Measurements from ENCODE around the gene PRKAG2. TPM values are rescaled to one million over a fixed set of nuclear protein-coding genes. Genes with fewer than 3 reads are reported as not detected.
A peak's percentile ranks its signal among the peaks of the same experiment; 100 is the strongest.

Gene PRKAG2
- total RNA-seq, 1 experiment from 2014 or later, result 73.9 TPM

DNA sequence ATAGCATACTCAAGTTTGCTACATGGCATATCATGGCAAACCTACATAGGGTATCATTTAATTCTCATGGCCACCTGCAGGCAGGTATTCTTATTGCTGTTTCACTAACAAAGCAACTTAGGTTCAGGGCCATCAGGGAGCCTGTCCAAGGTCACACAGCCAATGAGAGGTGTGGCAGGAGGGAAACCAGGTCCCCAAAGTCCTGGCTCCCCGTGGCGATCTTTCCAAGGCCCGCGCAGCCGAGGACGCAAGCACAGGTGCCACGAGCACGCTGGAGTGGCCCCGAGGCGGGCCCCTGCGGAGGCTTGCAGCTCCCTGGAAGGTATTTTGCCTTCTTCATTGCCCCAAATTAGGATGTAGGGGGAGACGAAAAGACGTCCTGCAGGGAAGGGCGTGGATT, 20.8 kb downstream of the PRKAG2 start:
- Mint-ChIP-seq H3K4me1 (ENCODE audit: insufficient read depth, unreplicated experiment) (peaks cover 1% of the 10 kb centered on the region), H3K27ac (ENCODE audit: low read depth, unreplicated experiment) (no peak overlapping the region)
- CTCF ChIA-PET, result interaction anchor here (1.5 kb wide), 1 partner anchor 9 kb away, joined by 4 read pairs; no protein-coding TSS in a partner anchor

GRCh38 chr7:151854720-151855071, 22.2 kb downstream of the PRKAG2 start:
- ChIA-PET POLR2A (no interaction called here), CTCF (interaction anchor here (0.5 to 2.1 kb wide), 2 partner anchors 72 to 78 kb away, joined by 3 to 9 read pairs; no protein-coding TSS in a partner anchor)
- Mint-ChIP-seq H3K4me3 (ENCODE audit: unreplicated experiment) (no peak overlapping the region), H3K36me3 (ENCODE audit: insufficient read depth, unreplicated experiment) (peaks cover 4% of the 10 kb centered on the region), H3K4me1 (ENCODE audit: insufficient read depth, unreplicated experiment) (peaks cover 6% of the 10 kb centered on the region), H3K27me3 (ENCODE audit: insufficient read depth, unreplicated experiment) (peaks cover 16% of the 10 kb centered on the region), H3K9me3 (ENCODE audit: unreplicated experiment) (no peaks in the 10 kb centered on the region), H3K27ac (ENCODE audit: low read depth, unreplicated experiment) (no peak overlapping the region)
- BruUV-seq (replicated peaks), result no TSS peak
- TF ChIP-seq CTCF (IDR thresholded peaks at IDR 0.05; ENCODE audit: unreplicated experiment), result no peak
- DNase-seq (ENCODE audit: unreplicated experiment), result no peak
- intact Hi-C loops (cut with micrococcal nuclease), result no loop called here

More for the DNA sequence above, 20.8 kb downstream of the PRKAG2 start:
- intact Hi-C loops (cut with micrococcal nuclease), result no loop called here
- DNase-seq (ENCODE audit: unreplicated experiment), result no peak
- POLR2A ChIA-PET, result interaction anchor here (0.6 kb wide), 1 partner anchor 346 kb away, joined by 3 read pairs; no protein-coding TSS in a partner anchor
- H3K4me3 Mint-ChIP-seq (ENCODE audit: unreplicated experiment), result no peak overlapping the region
- no peaks in the 10 kb centered on the region for H3K9me3 Mint-ChIP-seq (ENCODE audit: unreplicated experiment)
- H3K27me3 Mint-ChIP-seq (ENCODE audit: insufficient read depth, unreplicated experiment), result peaks cover 16% of the 10 kb centered on the region
- peak; percentile 7 for TF ChIP-seq CTCF (IDR thresholded peaks at IDR 0.05; ENCODE audit: unreplicated experiment)
- BruUV-seq (replicated peaks), result no TSS peak
- H3K36me3 Mint-ChIP-seq (ENCODE audit: insufficient read depth, unreplicated experiment), result peaks cover 4% of the 10 kb centered on the region

- BruUV-seq (replicated peaks), result no TSS peak
- Mint-ChIP-seq H3K27me3 (ENCODE audit: insufficient read depth, unreplicated experiment) (peaks cover 16% of the 10 kb centered on the region), H3K4me3 (ENCODE audit: unreplicated experiment) (no peak overlapping the region), H3K27ac (ENCODE audit: low read depth, unreplicated experiment) (no peak overlapping the region), H3K4me1 (ENCODE audit: insufficient read depth, unreplicated experiment) (peaks cover 6% of the 10 kb centered on the region), H3K9me3 (ENCODE audit: unreplicated experiment) (no peaks in the 10 kb centered on the region), H3K36me3 (ENCODE audit: insufficient read depth, unreplicated experiment) (peaks cover 4% of the 10 kb centered on the region)
- ChIA-PET POLR2A (no interaction called here), CTCF (interaction anchor here (0.5 to 2.1 kb wide), 2 partner anchors 71 to 78 kb away, joined by 3 to 9 read pairs; no protein-coding TSS in a partner anchor)
- no peak for TF ChIP-seq CTCF (IDR thresholded peaks at IDR 0.05; ENCODE audit: unreplicated experiment)
- no peak for DNase-seq (ENCODE audit: unreplicated experiment)
- intact Hi-C loops (cut with micrococcal nuclease), result no loop called here
These were observed 22.8 kb downstream of the PRKAG2 start for GRCh38 chr7:151853896-151854719.

DNA sequence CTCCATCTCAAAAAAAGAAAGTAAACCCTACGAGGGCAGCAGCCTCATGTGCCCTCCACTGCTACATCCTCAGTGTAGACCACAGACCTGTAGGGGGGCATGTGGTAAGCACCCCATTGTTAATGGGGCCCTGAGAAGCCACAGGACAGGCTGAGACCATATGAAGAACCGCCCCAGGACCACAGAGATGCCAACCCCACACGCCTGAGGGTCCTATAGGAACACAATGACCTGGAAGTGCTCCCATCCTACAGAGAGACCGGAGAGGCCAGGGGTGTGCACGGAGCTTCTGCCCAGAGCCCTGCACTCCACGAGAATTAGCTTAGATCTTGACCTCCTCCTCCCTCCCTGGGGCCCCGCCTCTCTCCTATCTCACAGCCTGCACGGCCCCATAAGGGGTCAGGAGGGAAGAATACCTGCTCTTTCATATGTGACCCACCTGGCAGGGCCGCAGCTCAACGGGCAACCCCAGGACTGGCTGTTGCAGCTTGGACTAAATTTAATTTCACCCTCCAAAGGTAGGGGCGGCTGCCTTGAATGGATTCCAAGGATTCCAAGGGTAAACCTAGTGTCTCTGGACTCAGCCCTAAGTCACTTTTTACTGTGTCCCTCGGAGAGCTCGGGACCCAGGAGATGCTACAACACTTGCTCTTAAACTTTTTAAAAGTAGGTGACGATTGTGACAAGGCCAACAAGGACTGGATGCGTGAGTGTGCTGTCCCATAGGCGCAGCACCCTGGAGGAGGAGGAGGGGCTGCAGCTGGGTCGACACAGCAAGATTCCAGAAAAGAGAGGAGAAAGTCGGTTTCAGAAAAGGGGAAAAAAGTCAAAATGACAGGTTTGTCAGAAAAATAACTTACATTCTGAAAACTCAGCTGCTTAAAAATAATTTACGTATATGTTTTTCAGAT, 24.2 kb downstream of the PRKAG2 start:
- TF ChIP-seq CTCF (IDR thresholded peaks at IDR 0.05; ENCODE audit: unreplicated experiment), result no peak
- DNase-seq (ENCODE audit: unreplicated experiment), result no peak
- H3K4me3 Mint-ChIP-seq (ENCODE audit: unreplicated experiment), result no peak overlapping the region
- peaks cover 4% of the 10 kb centered on the region for H3K36me3 Mint-ChIP-seq (ENCODE audit: insufficient read depth, unreplicated experiment)
- intact Hi-C loops (cut with micrococcal nuclease), result no loop called here
- no peak overlapping the region for H3K27ac Mint-ChIP-seq (ENCODE audit: low read depth, unreplicated experiment)
- peaks cover 16% of the 10 kb centered on the region for H3K27me3 Mint-ChIP-seq (ENCODE audit: insufficient read depth, unreplicated experiment)
- BruUV-seq (replicated peaks), result no TSS peak
- peaks cover 6% of the 10 kb centered on the region for H3K4me1 Mint-ChIP-seq (ENCODE audit: insufficient read depth, unreplicated experiment)
- CTCF ChIA-PET, result interaction anchor here (0.6 to 2.1 kb wide), 3 partner anchors 34 to 115 kb away, joined by 3 to 9 read pairs (median 3); no protein-coding TSS in a partner anchor
- POLR2A ChIA-PET, result no interaction called here
- H3K9me3 Mint-ChIP-seq (ENCODE audit: unreplicated experiment), result no peaks in the 10 kb centered on the region
